Gastrocnemius medialis (tissue), 4 donors: Measurements from ENCODE around the gene HIVEP3. TPM values are rescaled to one million over a fixed set of nuclear protein-coding genes. Genes with fewer than 3 reads are reported as not detected.

ENCODE experiments used
- ATAC-seq, 2 donors: fragments of 150-250 bp; one replicate each; pipeline ENCODE4 v1.9.1; 2016
- DNase-seq, 2 donors: peaks; one replicate each; pipeline ENCODE4 v3.0.0-alpha.2; 2019
- H3K27ac ChIP-seq, 4 donors: fragments of 200-600 bp; sonication (generic); 1 replicate in 1 of 4; 2 replicates in 3 of 4; pipeline ENCODE4 v1.5.1; 2016 to 2018; ENCODE audit warnings: mild to moderate bottlenecking in 2 of 4, moderate library complexity in 1 of 4
- H3K27me3 ChIP-seq, 3 donors: fragments of 200-600 bp; sonication (generic) in 2 of 3; 1 replicate in 1 of 3; 2 replicates in 2 of 3; pipeline versions ENCODE4 v1.5.1 to v1.6.0; 2016 to 2019; ENCODE audit warnings: mild to moderate bottlenecking in 1 of 3, moderate library complexity in 1 of 3
- H3K36me3 ChIP-seq, 2 donors: fragments of 200-600 bp; sonication (generic) in 1 of 2; one replicate each; pipeline ENCODE4 v1.5.1; 2017 to 2018
- H3K4me1 ChIP-seq, 2 donors: fragments of 200-600 bp; sonication (generic) in 1 of 2; one replicate each; pipeline ENCODE4 v1.5.1; 2016 to 2017; ENCODE audit warnings: mild to moderate bottlenecking in 2 of 2
- H3K4me3 ChIP-seq, 4 donors: fragments of 200-600 bp; sonication (generic) in 3 of 4; 1 replicate in 1 of 4; 2 replicates in 3 of 4; pipeline ENCODE4 v1.5.1; 2016 to 2019; ENCODE audit warnings: mild to moderate bottlenecking in 2 of 4
- H3K9me3 ChIP-seq, 3 donors: fragments of 200-600 bp; sonication (generic) in 2 of 3; 1 replicate in 1 of 3; 2 replicates in 2 of 3; pipeline ENCODE4 v1.5.1; 2016 to 2019
- POLR2A ChIP-seq, 2 donors: fragments of 450-650 bp; IDR thresholded peaks; one replicate each; pipeline ENCODE4 v1.6.1; 2017; ENCODE audit warnings: antibody characterized with exemption in 2 of 2, mild to moderate bottlenecking in 2 of 2, moderate library complexity in 2 of 2
- in situ Hi-C, 4 donors: fragments of 200-750 bp; cut with MboI; loops; one replicate each; pipeline versions ENCODE4 v1.15.0 to v1.8.0; 2017; ENCODE audit warnings: low sequenced_read_pairs in 4 of 4
- intact Hi-C: fragments of 100-400 bp; cut with DNase I; formaldehyde crosslinking; loops from one replicate; pipeline ENCODE4 v1.15.1; 2023; ENCODE audit warnings: low total_unique reads
- total RNA-seq, 4 donors: library from RNA; depleted of rRNA; stranded (reverse); fragments of >200 nt; gene quantifications; one replicate each; pipeline versions ENCODE4 v1.1.0 to v1.2.3, GENCODE V29; 2016
- TF ChIP-seq, protein P1 (sequence below), 5 experiments: fragments of 450-650 bp in 3 of 5; fragments of 200-600 bp in 2 of 5; sonication (generic) in 2 of 5; IDR thresholded peaks in 4 of 5; conservative IDR thresholded peaks in 1 of 5; 1 replicate in 4 of 5; 2 replicates in 1 of 5; pipeline ENCODE4 v1.5.1; 2016 to 2019; ENCODE audit warnings: antibody characterized with exemption in 5 of 5, mild to moderate bottlenecking in 3 of 5, moderate library complexity in 3 of 5

Gene HIVEP3
- total RNA-seq, 4 donors from 2014 or later: 0.80 to 1.8 (median 1.3) TPM

DNA sequence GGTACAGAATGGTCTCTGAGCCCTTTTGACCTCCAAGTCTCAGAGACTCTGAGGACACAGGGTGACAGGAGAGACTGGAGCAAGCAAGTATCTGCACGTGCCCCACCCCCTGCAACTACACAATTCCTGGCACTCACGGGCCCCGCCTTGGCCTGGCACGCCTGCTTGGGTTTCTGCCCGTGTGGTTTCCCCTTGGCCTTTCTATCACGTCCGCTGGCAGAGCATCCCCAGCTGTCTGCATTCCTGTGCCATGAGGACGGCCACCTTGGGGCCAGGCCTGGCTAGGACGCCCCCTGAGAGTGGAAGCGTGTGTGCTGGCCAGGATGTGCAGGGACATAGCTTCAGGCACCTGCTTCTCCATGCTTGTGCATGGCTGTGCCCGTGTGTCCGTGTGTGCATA is 419.9 kb downstream of the HIVEP3 start:
- DNase-seq (peak; percentile 78 to 93), ATAC-seq (peak; percentile 6 to 24)
- H3K27me3 ChIP-seq: no peaks in the 10 kb centered on the region
- H3K4me1 ChIP-seq: peaks cover 61% of the 10 kb centered on the region in 2 donors
- in situ Hi-C loops: no loop called here
- intact Hi-C loops: loop anchor here (5.0 kb wide), 2 partner anchors 82 to 163 kb away; no protein-coding TSS in a partner anchor
- H3K9me3 ChIP-seq: no peaks in the 10 kb centered on the region
- TF ChIP-seq, protein P1, sequence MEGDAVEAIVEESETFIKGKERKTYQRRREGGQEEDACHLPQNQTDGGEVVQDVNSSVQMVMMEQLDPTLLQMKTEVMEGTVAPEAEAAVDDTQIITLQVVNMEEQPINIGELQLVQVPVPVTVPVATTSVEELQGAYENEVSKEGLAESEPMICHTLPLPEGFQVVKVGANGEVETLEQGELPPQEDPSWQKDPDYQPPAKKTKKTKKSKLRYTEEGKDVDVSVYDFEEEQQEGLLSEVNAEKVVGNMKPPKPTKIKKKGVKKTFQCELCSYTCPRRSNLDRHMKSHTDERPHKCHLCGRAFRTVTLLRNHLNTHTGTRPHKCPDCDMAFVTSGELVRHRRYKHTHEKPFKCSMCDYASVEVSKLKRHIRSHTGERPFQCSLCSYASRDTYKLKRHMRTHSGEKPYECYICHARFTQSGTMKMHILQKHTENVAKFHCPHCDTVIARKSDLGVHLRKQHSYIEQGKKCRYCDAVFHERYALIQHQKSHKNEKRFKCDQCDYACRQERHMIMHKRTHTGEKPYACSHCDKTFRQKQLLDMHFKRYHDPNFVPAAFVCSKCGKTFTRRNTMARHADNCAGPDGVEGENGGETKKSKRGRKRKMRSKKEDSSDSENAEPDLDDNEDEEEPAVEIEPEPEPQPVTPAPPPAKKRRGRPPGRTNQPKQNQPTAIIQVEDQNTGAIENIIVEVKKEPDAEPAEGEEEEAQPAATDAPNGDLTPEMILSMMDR (IDR thresholded peaks at IDR 0.05 in 4 of 5, conservative IDR thresholded peaks at IDR 0.05 in 1 of 5): no peak
- TF ChIP-seq POLR2A (IDR thresholded peaks at IDR 0.05): peak in 1 of 2 donors; percentile 37
- no peak overlapping the region for H3K4me3 ChIP-seq
- no peaks in the 10 kb centered on the region for H3K36me3 ChIP-seq
- peak overlapping the region; percentile 88 to 93 (median 90) for H3K27ac ChIP-seq

DNA sequence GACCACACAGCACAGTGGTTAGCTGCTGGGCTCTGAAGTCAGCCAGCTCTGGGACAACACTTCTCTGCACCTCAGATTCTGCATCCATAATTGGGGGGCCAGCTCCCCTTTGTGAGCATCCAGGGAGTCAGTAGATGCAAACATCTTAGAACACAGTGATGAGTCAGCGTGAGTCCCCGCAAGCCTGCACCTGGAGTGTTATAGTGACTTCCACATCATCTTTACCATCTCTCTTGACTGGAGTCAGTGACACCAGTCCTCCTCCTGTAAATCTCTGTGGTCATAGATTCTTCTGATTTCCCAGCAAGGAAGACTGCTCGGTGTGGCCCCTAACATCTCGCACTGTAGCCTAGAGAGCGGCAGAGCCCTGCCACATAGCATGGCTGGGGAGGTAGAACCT is 420.3 kb downstream of the HIVEP3 start:
- peaks cover 59 to 61% of the 10 kb centered on the region in 2 donors for H3K4me1 ChIP-seq
- in situ Hi-C loops (no loop called here), intact Hi-C loops (loop anchor here (5.0 kb wide), 2 partner anchors 81 to 164 kb away; no protein-coding TSS in a partner anchor)

DNA sequence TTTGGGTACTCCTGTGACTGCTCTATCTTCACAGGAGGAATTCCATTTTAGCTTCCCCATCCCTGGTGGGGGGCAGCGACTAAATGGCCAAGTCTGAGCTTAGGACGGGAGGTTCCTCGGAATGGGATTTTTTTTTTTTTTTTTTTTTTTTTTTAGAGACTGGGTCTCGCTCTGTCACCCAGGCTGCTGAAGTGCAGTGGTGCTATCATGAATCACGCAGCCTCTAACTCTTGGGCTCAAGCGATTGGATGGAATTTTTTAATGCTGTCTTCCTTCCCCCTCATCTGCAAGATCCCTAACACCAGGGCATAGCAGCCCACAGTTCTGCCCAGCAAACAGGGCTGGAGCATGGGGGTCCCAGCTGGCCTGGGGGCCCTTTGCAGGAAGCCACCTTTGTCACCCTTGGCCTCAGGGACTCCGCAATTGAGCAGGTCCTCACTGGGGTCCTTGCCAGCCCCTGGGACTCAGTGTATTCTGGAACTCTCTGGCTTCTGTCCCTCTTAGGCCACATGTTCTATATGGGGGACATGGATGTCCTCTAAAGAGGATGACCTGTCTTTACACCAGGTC is 421.2 kb downstream of the HIVEP3 start:
- H3K4me3 ChIP-seq: no peak overlapping the region
- DNase-seq (no peak), ATAC-seq (no peak)
- H3K27ac ChIP-seq: peak overlapping the region; percentile 88 to 93 (median 90)
- intact Hi-C loops: loop anchor here (2.0 to 5.0 kb wide), 3 partner anchors 39 to 165 kb away; no protein-coding TSS in a partner anchor
- no peaks in the 10 kb centered on the region for H3K9me3 ChIP-seq
- TF ChIP-seq, protein P1 (IDR thresholded peaks at IDR 0.05 in 4 of 5, conservative IDR thresholded peaks at IDR 0.05 in 1 of 5): no peak
- TF ChIP-seq POLR2A (IDR thresholded peaks at IDR 0.05): no peak
- in situ Hi-C loops: no loop called here
- no peaks in the 10 kb centered on the region for H3K27me3 ChIP-seq
- peaks cover 56 to 59% of the 10 kb centered on the region in 2 donors for H3K4me1 ChIP-seq
- no peaks in the 10 kb centered on the region for H3K36me3 ChIP-seq

More for the DNA sequence above, 420.3 kb downstream of the HIVEP3 start:
- ATAC-seq (no peak), DNase-seq (no peak)
- TF ChIP-seq, protein P1 (IDR thresholded peaks at IDR 0.05 in 4 of 5, conservative IDR thresholded peaks at IDR 0.05 in 1 of 5): no peak
- no peak for TF ChIP-seq POLR2A (IDR thresholded peaks at IDR 0.05)
- Histone ChIP-seq H3K9me3 (no peaks in the 10 kb centered on the region), H3K36me3 (no peaks in the 10 kb centered on the region), H3K27me3 (no peaks in the 10 kb centered on the region), H3K27ac (peak overlapping the region; percentile 88 to 93 (median 90)), H3K4me3 (no peak overlapping the region)

DNA sequence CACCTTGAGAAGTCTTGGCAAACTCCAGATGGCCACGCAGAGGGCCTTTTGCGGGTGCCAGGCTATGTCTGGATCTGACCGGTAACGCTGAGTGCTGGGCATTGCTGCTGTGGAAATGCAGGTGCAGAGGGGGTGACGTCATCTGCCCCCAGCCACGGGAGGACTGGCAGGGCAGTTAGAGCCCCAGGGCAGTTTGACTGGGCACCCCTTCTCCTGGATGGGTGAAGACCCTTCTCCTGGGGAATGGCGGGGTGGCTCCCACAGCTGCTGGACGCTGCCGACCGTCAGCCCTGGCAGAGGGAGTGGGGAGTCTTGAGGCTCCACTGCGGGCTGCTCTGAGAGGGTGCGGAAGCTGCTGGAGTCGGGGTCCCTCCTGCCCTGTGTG is 421.7 kb downstream of the HIVEP3 start:
- Histone ChIP-seq H3K27me3 (no peaks in the 10 kb centered on the region), H3K4me1 (peaks cover 51 to 54% of the 10 kb centered on the region in 2 donors), H3K9me3 (no peaks in the 10 kb centered on the region), H3K36me3 (no peaks in the 10 kb centered on the region), H3K4me3 (no peak overlapping the region), H3K27ac (peak overlapping the region; percentile 88 to 93 (median 90))
- in situ Hi-C loops (no loop called here), intact Hi-C loops (loop anchor here (2.0 to 5.0 kb wide), 3 partner anchors 40 to 165 kb away; no protein-coding TSS in a partner anchor)
- DNase-seq (peak in 1 of 2 donors; percentile 60), ATAC-seq (no peak)
- TF ChIP-seq, protein P1 (IDR thresholded peaks at IDR 0.05 in 4 of 5, conservative IDR thresholded peaks at IDR 0.05 in 1 of 5): no peak
- no peak for TF ChIP-seq POLR2A (IDR thresholded peaks at IDR 0.05)
